Stimulated activated CD4-positive, alpha-beta T cell treated with anti-CD3 and anti-CD28 coated beads, Interleukin-1b, Interleukin-23, amount 100 ng/mL, for 1 hour (primary cell): Measurements from ENCODE around the gene CRYGS.
"Not testable (repeated sequence)": the region's sequence is repeated elsewhere in the genome, so short reads cannot be mapped to it uniquely, and the experiment has no call there.

ENCODE experiments used
- DNase-seq, 2 donors: peaks; one replicate each; pipeline ENCODE4 v3.0.0-alpha.2; 2020; ENCODE audit warnings: low read depth in 2 of 2

CRYGS gene

GRCh38 chr3:186552408-186553031 lies 8.3 kb upstream of the CRYGS start:
- no peak for DNase-seq

DNA sequence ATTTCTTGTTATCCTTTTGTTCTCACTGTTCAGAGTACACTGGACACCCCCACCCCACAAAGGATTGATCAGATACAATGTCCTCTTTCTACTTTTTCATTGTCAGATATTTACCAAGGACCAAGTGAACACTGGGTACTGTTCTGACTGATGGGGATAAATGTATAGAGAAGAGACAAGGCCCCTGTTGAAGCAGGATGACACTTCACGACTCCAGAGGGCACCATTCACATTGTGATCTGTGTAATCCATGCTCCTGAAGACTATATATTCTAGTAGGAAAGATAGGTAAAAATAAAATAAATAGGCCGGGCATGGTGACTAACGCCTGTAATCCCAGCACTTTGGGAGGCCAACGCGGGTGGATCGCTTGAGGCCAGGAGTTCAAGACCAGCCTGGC lies 7.2 kb upstream of the CRYGS start:
- DNase-seq, result no peak

DNA sequence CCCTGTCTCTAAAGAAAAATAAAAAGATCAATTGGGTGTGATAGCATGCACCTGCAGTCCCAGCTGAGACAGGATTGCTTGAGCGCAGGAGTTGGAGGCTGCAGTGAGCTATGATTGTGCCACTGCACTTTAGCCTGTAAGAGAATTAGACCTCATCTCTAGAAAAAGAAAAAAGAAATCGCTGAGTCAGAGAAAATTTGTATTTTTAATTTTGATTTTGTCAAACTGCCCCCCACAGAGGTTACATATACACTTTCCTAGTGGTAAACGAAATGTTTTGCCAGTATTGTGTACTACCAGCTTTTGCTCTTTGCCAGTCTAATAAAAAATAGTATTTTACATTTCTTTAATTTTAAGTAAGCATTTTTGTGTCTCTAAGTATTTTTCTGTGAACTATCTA lies 5.3 kb upstream of the CRYGS start:
- no peak for DNase-seq

- DNase-seq, result no peak
Measured at GRCh38 chr3:186540835-186541226, 3.3 kb downstream of the CRYGS start.

DNA sequence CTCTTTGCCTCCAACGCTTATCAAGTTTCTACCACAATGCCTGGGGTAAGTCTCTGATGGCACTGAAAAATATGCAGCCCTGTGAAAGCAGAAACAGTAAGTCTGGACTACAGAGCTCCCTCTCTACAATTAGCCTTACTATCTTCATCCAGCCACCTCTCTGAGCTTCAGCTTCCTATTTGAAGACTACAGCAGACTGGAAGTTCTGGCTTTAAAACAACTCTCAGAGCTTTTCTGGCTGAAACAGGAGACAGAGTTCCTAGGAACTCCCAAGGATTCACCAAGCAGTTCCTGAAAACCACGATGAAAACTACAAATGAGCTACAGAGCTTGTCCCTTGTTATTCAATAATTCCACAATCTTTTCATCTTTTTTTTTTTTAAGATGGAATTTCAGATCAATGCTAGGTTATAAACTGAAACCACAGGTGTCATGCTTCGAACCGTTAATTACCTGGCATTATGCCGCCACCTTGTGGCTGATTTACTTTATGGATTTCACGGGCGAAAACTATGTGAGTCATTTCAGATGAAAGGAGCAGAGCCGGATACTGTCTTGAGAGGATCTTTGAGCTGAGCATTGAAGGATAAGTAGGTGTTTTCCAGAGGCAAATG lies 3.9 kb downstream of the CRYGS start:
- DNase-seq, result peak; percentile 63 to 65

- no peak for DNase-seq
Measured at GRCh38 chr3:186538779-186539178, 5.4 kb downstream of the CRYGS start.

DNA sequence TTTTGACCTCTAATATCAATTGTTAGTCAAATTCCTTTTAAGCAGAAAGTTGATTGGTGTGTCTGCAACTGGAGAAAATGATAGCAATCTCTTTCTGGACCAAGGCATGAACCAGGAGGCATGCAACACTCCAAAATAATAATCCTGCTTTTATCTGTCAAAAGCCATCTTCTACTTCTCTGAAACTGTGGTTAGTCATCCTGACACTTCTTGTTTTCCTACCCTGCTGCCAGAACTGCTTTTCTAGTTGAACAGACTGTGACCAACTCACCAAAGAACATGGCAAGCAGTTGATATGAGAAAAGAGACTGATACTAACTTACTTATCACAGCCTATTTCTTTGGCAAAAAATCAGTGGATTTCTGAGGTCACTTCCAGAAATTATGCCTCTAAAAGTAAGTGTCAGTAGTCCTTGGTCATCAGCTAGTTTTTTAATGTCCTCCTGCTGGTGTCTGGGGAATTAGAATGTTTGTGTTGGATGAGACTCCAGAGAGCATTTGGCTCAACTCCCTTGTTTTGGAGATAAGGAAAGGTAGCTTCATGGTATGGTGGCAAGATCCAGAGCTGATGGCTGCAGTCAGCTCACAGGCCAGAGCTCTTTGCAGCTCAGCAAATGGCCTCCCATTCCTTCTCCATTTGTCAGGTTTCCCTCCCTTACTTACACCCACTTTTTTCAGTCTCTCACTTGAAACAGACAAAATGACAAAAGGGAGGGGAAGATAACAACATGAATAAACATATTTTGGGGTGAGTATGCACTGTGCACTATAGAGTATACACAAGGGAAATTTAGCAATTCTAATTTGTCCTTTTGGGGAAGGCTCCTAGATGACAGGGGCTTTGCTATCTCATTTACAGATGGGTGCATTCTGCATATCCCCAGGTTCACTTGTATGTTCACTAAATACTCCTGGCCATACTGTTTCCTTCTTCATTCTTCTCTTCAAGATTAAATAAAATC lies 7.0 kb downstream of the CRYGS start:
- no peak for DNase-seq

GRCh38 chr3:186534113-186534669 lies 10.0 kb downstream of the CRYGS start:
- DNase-seq, result no peak

DNA sequence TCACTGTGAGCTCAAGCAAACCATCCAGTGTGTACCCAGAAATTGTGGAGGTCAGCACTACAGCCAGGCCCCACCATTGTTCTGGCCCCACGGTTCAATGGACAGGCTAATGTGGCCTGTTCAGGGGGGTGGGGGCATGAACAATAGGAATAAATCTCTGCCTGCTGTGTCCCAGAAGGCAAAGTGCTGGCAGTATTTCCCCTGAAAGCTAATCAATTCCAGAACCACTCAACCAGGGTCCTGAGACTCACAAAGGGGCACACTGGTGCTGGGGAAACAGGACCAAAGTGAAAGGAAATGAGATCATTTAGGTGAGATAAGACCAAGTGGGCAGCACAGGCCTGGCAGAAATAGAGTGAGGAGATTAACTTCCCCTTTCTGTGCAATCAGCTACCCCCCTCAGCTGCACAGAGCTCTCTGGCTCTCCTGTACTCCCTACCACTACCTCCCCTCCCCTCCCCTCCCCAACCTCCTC lies 11.5 kb downstream of the CRYGS start:
- no peak for DNase-seq

DNA sequence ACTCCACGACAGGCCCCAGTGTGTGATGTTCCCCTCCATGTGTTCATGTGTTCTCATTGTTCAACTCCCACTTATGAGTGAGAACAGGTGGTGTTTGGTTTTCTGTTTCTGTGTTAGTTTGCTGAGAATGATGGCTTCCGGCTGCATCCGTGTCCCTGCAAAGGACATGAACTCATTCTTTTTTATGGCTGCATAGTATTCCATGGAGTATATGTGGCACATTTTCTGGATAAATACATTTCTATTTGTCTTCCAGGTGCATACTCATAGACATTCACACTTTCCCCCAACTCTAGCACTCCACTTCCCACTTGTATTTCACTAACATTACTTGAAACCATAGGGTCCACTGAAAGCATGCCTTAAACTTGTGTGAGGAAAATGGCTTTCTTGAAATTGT lies 12.5 kb downstream of the CRYGS start:
- not testable (repeated sequence) for DNase-seq

- DNase-seq, result no peak
Measured at GRCh38 chr3:186530415-186530814, 13.8 kb downstream of the CRYGS start.

GRCh38 chr3:186529201-186529999 lies 14.8 kb downstream of the CRYGS start:
- no peak for DNase-seq

DNA sequence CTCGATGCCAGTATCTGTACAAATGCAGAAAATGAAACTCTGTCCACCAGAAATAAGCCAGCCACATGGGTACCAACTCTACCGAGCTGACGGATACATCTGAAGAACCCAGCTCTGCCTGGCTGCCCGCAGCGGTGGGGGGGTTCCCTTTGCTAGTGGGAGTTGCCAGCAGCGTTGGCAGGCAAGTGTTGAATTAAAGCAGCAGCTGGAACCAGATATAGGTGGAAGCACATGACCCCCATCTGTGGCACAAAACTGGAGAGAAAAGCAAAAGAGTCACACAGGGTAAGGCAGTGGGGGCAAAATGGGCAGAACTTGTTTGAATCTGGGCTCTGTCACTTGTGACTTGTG lies 17.9 kb downstream of the CRYGS start:
- DNase-seq, result no peak

GRCh38 chr3:186525369-186526255 lies 18.6 kb downstream of the CRYGS start:
- no peak for DNase-seq

- no peak for DNase-seq
Measured at GRCh38 chr3:186524616-186525015, 19.6 kb downstream of the CRYGS start.

- no peak for DNase-seq
Measured at GRCh38 chr3:186523434-186523833, 20.7 kb downstream of the CRYGS start.

- DNase-seq, result no peak
Measured at GRCh38 chr3:186523022-186523421, 21.2 kb downstream of the CRYGS start.

DNA sequence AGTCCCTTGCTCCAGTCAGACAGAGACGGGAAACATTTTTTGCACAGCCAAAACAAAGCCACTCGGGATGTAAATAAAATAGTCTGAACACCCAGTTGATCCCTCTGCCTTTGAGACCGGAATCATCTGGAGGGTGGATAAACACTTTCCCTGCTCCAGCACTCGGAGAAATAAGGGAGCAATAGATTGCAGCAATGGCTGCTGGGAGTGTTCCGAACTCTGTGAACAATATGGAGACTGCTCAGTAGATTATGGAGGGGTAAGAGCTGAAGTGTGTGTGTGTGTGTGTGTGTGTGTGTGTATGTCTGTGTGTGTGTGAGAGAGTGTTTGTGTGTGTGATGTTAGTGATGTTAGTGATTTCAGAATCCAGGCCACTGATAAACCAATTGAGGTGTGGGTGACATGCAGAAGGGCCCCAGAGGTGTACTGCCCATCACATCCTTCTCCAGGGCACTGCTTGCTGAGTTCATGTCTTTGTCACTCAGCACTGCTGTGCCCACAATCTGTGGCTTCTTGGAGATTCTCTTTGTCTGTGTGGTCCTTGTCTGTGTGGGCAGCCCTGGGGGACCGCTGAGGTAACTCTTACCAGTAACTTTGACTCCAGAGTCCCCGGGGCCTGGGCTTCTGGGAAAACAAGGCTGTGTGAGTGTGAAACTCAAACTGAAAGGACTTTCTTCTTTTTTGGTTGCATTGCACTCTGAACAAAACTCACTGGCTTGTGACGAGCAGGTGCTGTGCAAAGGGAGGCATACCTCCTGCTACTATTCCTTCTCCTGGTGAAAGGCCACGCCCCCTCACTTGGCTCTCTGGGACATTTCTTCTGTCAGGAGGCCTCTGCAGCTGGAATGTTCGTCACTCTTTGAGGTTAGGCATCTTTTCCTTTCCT lies 23.0 kb downstream of the CRYGS start:
- DNase-seq, result no peak

DNA sequence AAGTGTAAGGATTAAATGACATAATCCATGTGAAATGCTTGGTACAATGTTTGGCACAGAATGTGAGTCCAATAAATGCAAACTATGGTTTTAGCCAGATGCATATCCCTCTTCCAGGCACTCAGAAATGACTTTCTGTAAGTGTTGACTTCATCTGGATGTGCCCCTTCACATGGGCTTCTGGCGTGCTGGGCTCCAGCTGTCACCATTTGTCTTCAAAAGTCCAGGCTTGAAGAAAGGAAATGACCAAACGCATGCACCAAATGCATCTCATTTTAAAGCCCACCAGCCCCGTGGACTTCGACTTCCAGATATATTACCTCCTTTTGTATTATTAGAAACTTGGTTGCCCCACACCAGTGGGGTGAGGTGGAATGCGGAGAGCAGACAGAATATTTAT lies 23.7 kb downstream of the CRYGS start:
- no peak for DNase-seq
